Esophagus squamous epithelium (tissue), 5 donors: ENCODE measurements around the gene RPLP2. TPM values are rescaled to one million over a fixed set of nuclear protein-coding genes. Genes with fewer than 3 reads are reported as not detected.

ENCODE experiments used
- DNase-seq: peaks from one replicate; lab custom pipeline; 2025; lab: John Stamatoyannopoulos, UW
- H3K27ac ChIP-seq, 4 donors: fragments of 200-600 bp; sonication (generic); one replicate each; pipeline ENCODE4 v1.5.1; 2016 to 2019; ENCODE audit warnings: mild to moderate bottlenecking in 1 of 4
- H3K27me3 ChIP-seq, 4 donors: fragments of 200-600 bp; sonication (generic); 1 replicate in 3 of 4; 2 replicates in 1 of 4; pipeline versions ENCODE4 v1.5.1 to v1.6.0; 2017 to 2021; ENCODE audit warnings: antibody characterized with exemption in 1 of 4
- H3K36me3 ChIP-seq, 3 donors: fragments of 200-600 bp; sonication (generic); one replicate each; pipeline ENCODE4 v1.5.1; 2016 to 2019
- H3K4me1 ChIP-seq, 3 donors: fragments of 200-600 bp; sonication (generic); one replicate each; pipeline ENCODE4 v1.5.1; 2017 to 2019
- H3K4me3 ChIP-seq, 4 donors: fragments of 200-600 bp; sonication (generic); 1 replicate in 3 of 4; 2 replicates in 1 of 4; pipeline ENCODE4 v1.5.1; 2016 to 2019; ENCODE audit warnings: mild to moderate bottlenecking in 2 of 4, moderate library complexity in 1 of 4
- H3K9me3 ChIP-seq, 3 donors: fragments of 200-600 bp; sonication (generic); one replicate each; pipeline ENCODE4 v1.5.1; 2016 to 2019
- CTCF ChIP-seq, 6 experiments: fragments of 450-650 bp in 4 of 6; fragments of 200-600 bp in 2 of 6; sonication (generic) in 2 of 6; IDR thresholded peaks; one replicate each; pipeline ENCODE4 v1.5.1; 2016 to 2019; ENCODE audit warnings: antibody characterized with exemption in 6 of 6, mild to moderate bottlenecking in 4 of 6, moderate library complexity in 4 of 6
- POLR2A ChIP-seq, 4 donors: fragments of 450-650 bp; IDR thresholded peaks; one replicate each; pipeline ENCODE4 v1.6.1; 2017; ENCODE audit warnings: antibody characterized with exemption in 4 of 4, mild to moderate bottlenecking in 4 of 4, moderate library complexity in 3 of 4
- WGBS, 2 donors: methylation state at CpG; one replicate each; pipeline ENCODE4 v1.1.5; 2018; 5-methylcytosine and 5-hydroxymethylcytosine counted together
- intact Hi-C: fragments of 100-400 bp; cut with DNase I; formaldehyde crosslinking; loops from one replicate; pipeline ENCODE4 v1.15.0; 2022
- total RNA-seq, 4 donors: library from RNA; depleted of rRNA; stranded (reverse); fragments of >200 nt; gene quantifications; one replicate each; pipeline ENCODE4 v1.1.0, GENCODE V29; 2016
- donor health status: DM: yes; HTN: yes; CAD: no.

RPLP2 gene
- total RNA-seq, 4 donors from 2014 or later = 232 to 871 (median 490) TPM

GRCh38 chr11:858762-859339 is 49.1 kb downstream of the RPLP2 start:
- intact Hi-C loops = no loop called here
- Histone ChIP-seq H3K36me3 (peaks cover 0 to 16% (median 7%) of the 10 kb centered on the region in 3 donors), H3K4me1 (peaks cover 11 to 51% (median 11%) of the 10 kb centered on the region in 3 donors), H3K9me3 (no peaks in the 10 kb centered on the region), H3K27me3 (no peaks in the 10 kb centered on the region), H3K27ac (no peak overlapping the region), H3K4me3 (no peak overlapping the region)
- WGBS, 2 donors = 74 to 81% methylated on average over 12 to 13 of the region's 37 CpGs
- TF ChIP-seq CTCF (IDR thresholded peaks at IDR 0.05) (no peak), POLR2A (IDR thresholded peaks at IDR 0.05) (no peak)
- no peak for DNase-seq

GRCh38 chr11:859394-860131 is 49.8 kb downstream of the RPLP2 start:
- peaks cover 0 to 23% (median 7%) of the 10 kb centered on the region in 3 donors for H3K36me3 ChIP-seq
- no peak for TF ChIP-seq POLR2A (IDR thresholded peaks at IDR 0.05)
- no peak for TF ChIP-seq CTCF (IDR thresholded peaks at IDR 0.05)
- intact Hi-C loops = no loop called here
- no peaks in the 10 kb centered on the region for H3K27me3 ChIP-seq
- WGBS, 2 donors = 41 to 89% methylated on average over 6 to 7 of the region's 31 CpGs
- peak overlapping the region in 2 of 4 donors; percentile 11 to 31 for H3K4me3 ChIP-seq
- H3K27ac ChIP-seq = peak overlapping the region in 1 of 4 donors; percentile 39
- no peak for DNase-seq
- peaks cover 11 to 51% (median 11%) of the 10 kb centered on the region in 3 donors for H3K4me1 ChIP-seq
- H3K9me3 ChIP-seq = no peaks in the 10 kb centered on the region

- Histone ChIP-seq H3K27me3 (no peaks in the 10 kb centered on the region), H3K4me3 (no peak overlapping the region), H3K27ac (peak overlapping the region in 1 of 4 donors; percentile 39), H3K9me3 (no peaks in the 10 kb centered on the region), H3K36me3 (peaks cover 0 to 32% (median 7%) of the 10 kb centered on the region in 3 donors), H3K4me1 (peaks cover 11 to 51% (median 11%) of the 10 kb centered on the region in 3 donors)
- no peak for DNase-seq
- TF ChIP-seq POLR2A (IDR thresholded peaks at IDR 0.05) = no peak
- TF ChIP-seq CTCF (IDR thresholded peaks at IDR 0.05) = no peak
- intact Hi-C loops = no loop called here
- 72% methylated on average over 8 of the region's 21 CpGs; no CpG with 5 or more reads in 1 of the 2 donors for WGBS, 2 donors
Measured at GRCh38 chr11:860234-861104, 50.7 kb downstream of the RPLP2 start.

- intact Hi-C loops = no loop called here
- H3K36me3 ChIP-seq = peaks cover 0 to 38% (median 7%) of the 10 kb centered on the region in 3 donors
- no peak overlapping the region for H3K4me3 ChIP-seq
Measured at GRCh38 chr11:861105-861479, 51.3 kb downstream of the RPLP2 start.

More at GRCh38 chr11:861105-861479, 51.3 kb downstream of the RPLP2 start:
- no peak for DNase-seq
- no peak overlapping the region for H3K27ac ChIP-seq
- H3K4me1 ChIP-seq = peaks cover 11 to 50% (median 11%) of the 10 kb centered on the region in 3 donors
- 73 to 91% methylated on average over 2 to 12 of the region's 14 CpGs for WGBS, 2 donors
- TF ChIP-seq CTCF (IDR thresholded peaks at IDR 0.05) (no peak), POLR2A (IDR thresholded peaks at IDR 0.05) (no peak)
- H3K27me3 ChIP-seq = no peaks in the 10 kb centered on the region
- no peaks in the 10 kb centered on the region for H3K9me3 ChIP-seq
